Small intestine (tissue), 16 donors: Measurements from ENCODE around the gene NREP. TPM values are rescaled to one million over a fixed set of nuclear protein-coding genes. Genes with fewer than 3 reads are reported as not detected.

ENCODE experiments used
- DNase-seq, 2 donors: peaks; one replicate each; pipeline versions ENCODE4 v3.0.0 to v3.0.0-alpha.2; 2013
- FAIRE-seq: peaks from 2 replicates; lab custom pipeline; 2012; peaks lifted over from hg19 to GRCh38; lab: Jason Lieb, UNC
- H3K27ac ChIP-seq, 3 donors: one replicate each; pipeline ENCODE4 v1.5.1; 2013; ENCODE audit warnings: low read length in 2 of 3, mild to moderate bottlenecking in 2 of 3, control low read depth in 1 of 3, inconsistent platforms in 1 of 3, low read depth in 1 of 3, moderate library complexity in 1 of 3
- H3K27me3 ChIP-seq, 3 donors: one replicate each; pipeline ENCODE4 v1.6.1; 2013; ENCODE audit warnings: low read length in 3 of 3, inconsistent platforms in 1 of 3; ENCODE audit not compliant: control insufficient read depth in 3 of 3, insufficient read depth in 3 of 3
- H3K36me3 ChIP-seq, 3 donors: one replicate each; pipeline ENCODE4 v1.6.1; 2013; ENCODE audit warnings: low read length in 3 of 3, inconsistent platforms in 1 of 3, low read depth in 1 of 3, mild to moderate bottlenecking in 1 of 3, moderate library complexity in 1 of 3; ENCODE audit not compliant: control insufficient read depth in 3 of 3, insufficient read depth in 2 of 3
- H3K4me1 ChIP-seq, 3 donors: one replicate each; pipeline ENCODE4 v1.6.1; 2013; ENCODE audit warnings: low read length in 2 of 3, inconsistent platforms in 1 of 3, low read depth in 1 of 3, mild to moderate bottlenecking in 1 of 3, moderate library complexity in 1 of 3; ENCODE audit not compliant: control insufficient read depth in 3 of 3, insufficient read depth in 2 of 3
- H3K4me3 ChIP-seq, 3 donors: one replicate each; pipeline ENCODE4 v1.5.1; 2013; ENCODE audit warnings: low read length in 3 of 3, control low read depth in 1 of 3, inconsistent platforms in 1 of 3, low read depth in 1 of 3, mild to moderate bottlenecking in 1 of 3, moderate library complexity in 1 of 3
- H3K9me3 ChIP-seq, 2 donors: one replicate each; pipeline ENCODE4 v1.6.1; 2013; ENCODE audit warnings: low read depth in 1 of 2, low read length in 1 of 2; ENCODE audit not compliant: control insufficient read depth in 2 of 2, insufficient read depth in 1 of 2
- WGBS, 3 donors: extraction: QIAGEN DNeasy Blood & Tissue Kit; methylation state at CpG; one replicate each; pipeline ENCODE4 v1.1.7; 2013; 5-methylcytosine and 5-hydroxymethylcytosine counted together
- long read RNA-seq, 10 donors: transcript quantifications; one replicate each; lab custom pipeline, GENCODE V29; 2026
- polyA plus RNA-seq, 4 donors: library from polyadenylated mRNA; stranded (reverse) in 3 of 4; unstranded in 1 of 4; fragments of 200-250 nt in 3 of 4; fragments of 120-200 nt in 1 of 4; gene quantifications; one replicate each; pipeline versions ENCODE4 v1.2.1 to v1.2.3, GENCODE V29; 2013
- donor health status: healthy with polysubstance abuse.
- donor health status: control.
- donor health status: control.
- donor health status: Bipolar disorder and iron deficiency.
- donor health status: healthy.

The NREP gene, protein sequence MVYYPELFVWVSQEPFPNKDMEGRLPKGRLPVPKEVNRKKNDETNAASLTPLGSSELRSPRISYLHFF
- 100 to 1,000 TPM in 1 of 4 donors, 10 to 100 TPM in 1, 1 to 10 TPM in 2; 1.8 to 107 (median 10.0) TPM for polyA plus RNA-seq
- long read RNA-seq, donor 1, transcript NREP-202 (5 exons, 2,581 nt), result minor isoform, 20 of 145 reads
- long read RNA-seq, donor 1, transcript NREP-214 (3 exons, 577 nt), result minor isoform, 9 of 145 reads
- long read RNA-seq, donor 1, transcript NREP-201 (4 exons, 2,013 nt), result major isoform, 80 of 145 reads
- long read RNA-seq, donor 1, transcript NREP-204 (5 exons, 704 nt), result minor isoform, 9 of 145 reads
- long read RNA-seq, donor 1, partial matches to known transcripts, result 12 of 145 reads
- long read RNA-seq, donor 1, other reads (novel, unspliced or antisense), result 0 of 145 reads
- long read RNA-seq, donor 2, transcript NREP-201 (4 exons, 2,013 nt), result major isoform, 24 of 36 reads
- long read RNA-seq, donor 2, transcript NREP-202 (5 exons, 2,581 nt), result minor isoform, 5 of 36 reads
- long read RNA-seq, donor 2, partial matches to known transcripts, result 0 of 36 reads
- long read RNA-seq, donor 2, other reads (novel, unspliced or antisense), result 0 of 36 reads
- long read RNA-seq, donor 3, transcript NREP-201 (4 exons, 2,013 nt), result major isoform, 31 of 75 reads
- long read RNA-seq, donor 3, transcript NREP-202 (5 exons, 2,581 nt), result minor isoform, 13 of 75 reads
- long read RNA-seq, donor 3, transcript NREP-214 (3 exons, 577 nt), result minor isoform, 5 of 75 reads
- long read RNA-seq, donor 3, partial matches to known transcripts, result 14 of 75 reads
- long read RNA-seq, donor 3, other reads (novel, unspliced or antisense), result 0 of 75 reads
- long read RNA-seq, donor 4, partial matches to known transcripts, result 0 of 2 reads
- long read RNA-seq, donor 4, other reads (novel, unspliced or antisense), result 0 of 2 reads
- long read RNA-seq, donor 5, transcript NREP-201 (4 exons, 2,013 nt), result major isoform, 5 of 13 reads
- long read RNA-seq, donor 5, partial matches to known transcripts, result 0 of 13 reads
- long read RNA-seq, donor 5, other reads (novel, unspliced or antisense), result 0 of 13 reads
- long read RNA-seq, donor 6, transcript NREP-202 (5 exons, 2,581 nt), result minor isoform, 10 of 37 reads
- long read RNA-seq, donor 6, transcript NREP-201 (4 exons, 2,013 nt), result major isoform, 19 of 37 reads
- long read RNA-seq, donor 6, partial matches to known transcripts, result 0 of 37 reads
- long read RNA-seq, donor 6, other reads (novel, unspliced or antisense), result 0 of 37 reads
- long read RNA-seq, donor 7, transcript NREP-201 (4 exons, 2,013 nt), result major isoform, 628 of 1,292 reads
- long read RNA-seq, donor 7, transcript NREP-214 (3 exons, 577 nt), result minor isoform, 134 of 1,292 reads
- long read RNA-seq, donor 7, transcript NREP-204 (5 exons, 704 nt), result minor isoform, 44 of 1,292 reads
- long read RNA-seq, donor 7, transcript NREP-202 (5 exons, 2,581 nt), result minor isoform, 301 of 1,292 reads
- long read RNA-seq, donor 7, partial matches to known transcripts, result 45 of 1,292 reads
- long read RNA-seq, donor 7, other reads (novel, unspliced or antisense), result 65 of 1,292 reads
- long read RNA-seq, donor 8, transcript NREP-201 (4 exons, 2,013 nt), result major isoform, 11 of 14 reads
- long read RNA-seq, donor 8, partial matches to known transcripts, result 0 of 14 reads
- long read RNA-seq, donor 8, other reads (novel, unspliced or antisense), result 0 of 14 reads
- long read RNA-seq, donor 9, transcript NREP-201 (4 exons, 2,013 nt), result major isoform, 8 of 10 reads
- long read RNA-seq, donor 9, partial matches to known transcripts, result 0 of 10 reads
- long read RNA-seq, donor 9, other reads (novel, unspliced or antisense), result 0 of 10 reads
- long read RNA-seq, donor 10, transcript NREP-201 (4 exons, 2,013 nt), result major isoform, 111 of 208 reads
- long read RNA-seq, donor 10, transcript NREP-202 (5 exons, 2,581 nt), result minor isoform, 45 of 208 reads
- long read RNA-seq, donor 10, transcript NREP-204 (5 exons, 704 nt), result minor isoform, 16 of 208 reads
- long read RNA-seq, donor 10, transcript NREP-214 (3 exons, 577 nt), result minor isoform, 12 of 208 reads
- long read RNA-seq, donor 10, partial matches to known transcripts, result 15 of 208 reads
- long read RNA-seq, donor 10, other reads (novel, unspliced or antisense), result 0 of 208 reads

DNA sequence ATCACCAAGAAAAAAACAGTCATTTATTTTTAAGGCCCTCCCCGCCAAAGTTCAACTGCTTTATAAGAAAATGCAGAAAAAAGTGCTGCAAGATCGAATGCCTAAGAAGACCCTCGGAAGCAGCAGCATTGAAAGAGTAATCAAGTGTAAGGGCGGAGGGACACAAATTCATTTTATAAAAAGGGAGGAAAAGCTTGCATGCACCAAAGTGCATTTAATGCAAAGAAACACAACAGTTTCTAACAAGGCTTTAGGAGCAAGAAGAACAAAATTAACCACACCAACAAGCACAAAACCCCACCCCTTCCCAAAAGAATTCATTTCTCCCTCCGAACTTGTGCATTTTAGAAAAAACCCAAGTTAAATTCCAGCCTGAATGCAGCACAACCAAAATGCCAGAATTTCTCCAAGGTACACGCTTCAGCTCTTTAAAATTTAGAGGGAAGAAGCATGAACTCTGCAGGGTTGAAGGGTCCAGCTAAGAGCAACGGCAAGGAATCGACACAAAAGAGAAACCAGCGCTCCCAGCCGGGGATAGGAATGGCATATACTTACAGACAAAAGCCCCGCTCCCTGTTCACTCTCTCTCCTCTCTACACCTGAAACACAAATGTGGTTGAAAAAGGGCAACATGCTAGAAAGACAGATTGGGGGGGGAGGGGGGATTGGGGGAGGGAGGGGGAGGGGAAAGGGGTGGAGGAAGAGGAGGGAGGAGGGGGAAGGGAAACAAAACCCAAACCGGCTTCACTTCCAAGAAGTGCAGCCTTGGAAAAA, at the start of gene NREP:
Gene NREP, minus strand, starts transcription at position 614 of the 774 bp plus-strand sequence. CDS start 1,422 bp downstream, outside the sequence.
- DNase-seq (peak; percentile 57 to 69), FAIRE-seq (no peak)
- Histone ChIP-seq H3K4me3 (peak within 1 kb of the TSS; percentile 72 to 78 (median 76)), H3K4me1 (peaks cover 0 to 10% (median 4%) of the 10 kb centered on the region in 3 donors), H3K27me3 (no peaks in the 10 kb centered on the region), H3K27ac (peak within 1 kb of the TSS; percentile 83 to 95 (median 85)), H3K9me3 (no peaks in the 10 kb centered on the region), H3K36me3 (no peaks in the 10 kb centered on the region)
- 1 to 10% (median 2%) methylated on average over 12 of the region's 12 CpGs for WGBS, 3 donors

DNA sequence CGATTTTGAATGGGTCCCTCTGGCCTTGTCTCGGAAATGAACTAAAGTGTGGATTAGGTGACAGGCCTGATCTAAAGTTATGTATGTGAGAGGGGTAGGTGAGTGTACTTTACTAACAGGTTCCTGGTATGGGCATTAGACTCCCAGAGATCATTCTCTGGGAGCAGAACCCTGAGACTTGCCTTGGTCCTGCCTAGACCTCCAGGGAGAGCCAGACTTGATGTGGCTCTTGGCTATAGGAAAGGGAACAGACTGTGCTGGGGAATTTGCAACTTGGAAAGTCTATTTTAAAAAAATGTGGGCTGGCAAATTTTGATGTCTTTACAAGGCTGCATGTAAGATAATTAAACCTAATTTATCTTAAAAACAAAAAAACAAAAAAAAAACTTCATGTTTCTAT, 49.8 kb upstream of the NREP start:
- Histone ChIP-seq H3K4me1 (no peaks in the 10 kb centered on the region), H3K9me3 (no peaks in the 10 kb centered on the region), H3K4me3 (no peak overlapping the region), H3K27ac (no peak overlapping the region), H3K36me3 (no peaks in the 10 kb centered on the region), H3K27me3 (no peaks in the 10 kb centered on the region)
- WGBS, 3 donors, result 82 to 83% (median 82%) methylated on average over 2 of the region's 2 CpGs
- DNase-seq (no peak), FAIRE-seq (no peak)

DNA sequence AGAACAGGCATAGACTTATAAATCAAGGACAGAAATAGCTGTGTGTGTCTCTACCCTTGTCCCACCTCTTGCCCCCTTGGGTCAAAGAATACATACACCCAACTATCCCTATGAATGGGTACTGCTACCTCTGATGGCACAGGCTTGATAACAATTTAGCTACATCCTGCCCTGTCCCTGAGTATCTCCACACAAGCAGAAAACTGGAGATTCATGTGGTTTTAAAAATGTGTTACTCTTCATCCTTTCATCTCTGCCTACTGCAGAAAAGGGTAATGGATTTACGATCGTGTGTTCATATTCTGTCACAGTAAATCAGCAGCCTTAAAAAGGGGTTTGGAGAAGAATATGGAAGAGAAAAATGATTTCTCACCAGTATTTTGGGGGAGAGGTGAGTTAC, 49.2 kb upstream of the NREP start:
- no peak for DNase-seq
- no peak overlapping the region for H3K4me3 ChIP-seq
- FAIRE-seq, result no peak
- no peaks in the 10 kb centered on the region for H3K9me3 ChIP-seq
- no peaks in the 10 kb centered on the region for H3K4me1 ChIP-seq
- no peak overlapping the region for H3K27ac ChIP-seq
- no peaks in the 10 kb centered on the region for H3K27me3 ChIP-seq
- H3K36me3 ChIP-seq, result no peaks in the 10 kb centered on the region
- 69 to 86% (median 77%) methylated on average over 2 of the region's 2 CpGs for WGBS, 3 donors

DNA sequence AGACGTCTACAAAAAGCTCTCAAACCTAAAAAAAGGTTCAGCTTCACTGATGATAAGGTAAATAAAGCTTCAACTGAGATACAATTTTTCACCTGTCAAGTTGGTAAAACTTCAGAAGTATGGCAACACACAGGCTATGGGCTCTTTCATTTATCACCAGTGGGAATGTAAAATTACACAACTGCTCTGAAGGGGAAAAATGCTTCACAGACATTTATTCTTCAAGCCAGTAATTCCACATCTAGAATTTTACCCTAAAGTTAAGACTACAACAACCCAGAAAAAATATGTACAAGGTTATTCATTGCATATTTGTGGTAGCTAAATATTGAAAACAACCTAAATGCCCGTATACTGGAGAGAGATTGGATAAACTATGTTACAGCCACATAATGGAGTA, 48.1 kb upstream of the NREP start:
- Histone ChIP-seq H3K4me3 (no peak overlapping the region), H3K27me3 (no peaks in the 10 kb centered on the region), H3K4me1 (no peaks in the 10 kb centered on the region), H3K36me3 (no peaks in the 10 kb centered on the region), H3K27ac (no peak overlapping the region), H3K9me3 (no peaks in the 10 kb centered on the region)
- no peak for DNase-seq
- no peak for FAIRE-seq
- 78 to 89% (median 83%) methylated on average over 2 of the region's 2 CpGs for WGBS, 3 donors

DNA sequence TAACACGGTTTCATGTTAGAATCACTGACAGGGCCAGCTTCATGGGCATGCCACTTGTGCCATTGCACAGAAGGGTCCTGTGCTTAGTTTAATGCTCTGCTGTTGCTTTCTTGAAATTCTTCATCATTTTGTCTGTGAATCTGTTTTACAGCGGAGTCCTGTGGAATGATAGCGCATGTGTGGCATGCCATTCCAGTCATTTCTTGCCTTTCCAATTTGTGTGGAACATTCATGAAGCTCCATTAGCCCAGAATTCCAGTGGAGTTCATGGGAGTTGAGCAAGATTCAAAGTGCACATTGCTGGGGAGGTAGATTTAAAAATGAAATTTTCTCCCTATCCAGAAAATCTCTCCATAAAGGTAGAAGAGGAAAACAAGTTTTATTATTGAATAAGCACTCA, 43.4 kb upstream of the NREP start:
- no peaks in the 10 kb centered on the region for H3K4me1 ChIP-seq
- 63 to 93% (median 80%) methylated on average over 3 of the region's 3 CpGs for WGBS, 3 donors
- H3K4me3 ChIP-seq, result no peak overlapping the region
- no peak for FAIRE-seq
- H3K9me3 ChIP-seq, result no peaks in the 10 kb centered on the region
- H3K27ac ChIP-seq, result no peak overlapping the region
- no peaks in the 10 kb centered on the region for H3K27me3 ChIP-seq
- no peaks in the 10 kb centered on the region for H3K36me3 ChIP-seq
- no peak for DNase-seq

DNA sequence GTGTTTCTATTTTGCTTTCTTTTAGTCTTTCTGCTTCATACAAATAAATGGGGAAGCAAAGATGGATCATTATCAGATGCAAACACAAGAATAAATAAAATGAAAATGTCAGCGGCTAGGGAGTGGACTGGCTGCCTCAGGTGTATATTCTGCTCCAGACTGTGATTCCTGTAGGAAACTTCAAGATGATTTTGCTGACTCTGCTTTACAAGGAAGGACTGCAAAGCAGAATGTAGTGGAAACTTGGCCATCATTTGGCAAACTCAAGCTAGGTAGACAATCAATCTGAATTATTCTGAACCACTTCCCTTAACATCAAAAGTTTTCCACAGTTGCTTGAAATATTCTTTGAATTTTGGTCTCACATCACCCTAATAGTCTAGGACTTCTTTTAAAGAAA, 38.1 kb upstream of the NREP start:
- no peaks in the 10 kb centered on the region for H3K4me1 ChIP-seq
- H3K9me3 ChIP-seq, result peaks cover 0 to 5% of the 10 kb centered on the region in 2 donors
- 42 to 85% (median 54%) methylated on average over 1 of the region's 1 CpG for WGBS, 3 donors
- FAIRE-seq, result no peak
- no peak for DNase-seq
- no peak overlapping the region for H3K27ac ChIP-seq
- H3K4me3 ChIP-seq, result no peak overlapping the region
- no peaks in the 10 kb centered on the region for H3K27me3 ChIP-seq
- no peaks in the 10 kb centered on the region for H3K36me3 ChIP-seq
